Measurements from ENCODE around the gene TAF10. TPM values are rescaled to one million over a fixed set of nuclear protein-coding genes. Genes with fewer than 3 reads are reported as not detected.

TAF10 gene
- total RNA-seq, 2 experiments from 2014 or later: 154 to 164 TPM

- Histone ChIP-seq H3K27me3 (ENCODE audit: control insufficient read depth in 1 of 2, insufficient read depth in 2 of 2, low read length in 2 of 2) (no peaks in the 10 kb centered on the region), H3K4me1 (ENCODE audit: insufficient read depth, low read length) (peaks cover 77% of the 10 kb centered on the region), H3K36me3 (ENCODE audit: insufficient read depth, low read length) (peaks cover 38% of the 10 kb centered on the region), H3K9me3 (ENCODE audit: control insufficient read depth in 1 of 2, insufficient read depth in 1 of 2, low read length in 2 of 2) (no peaks in the 10 kb centered on the region), H3K4me3 (ENCODE audit: low read length) (no peak overlapping the region), H3K27ac (ENCODE audit: low read depth in 1 of 2, low read length in 2 of 2) (peak overlapping the region in 1 of 2 donors; percentile 16)
- Mint-ChIP-seq H3K27me3 (no peaks in the 10 kb centered on the region), H3K27ac (peak overlapping the region; percentile 58), H3K9me3 (no peaks in the 10 kb centered on the region), H3K4me3 (no peak overlapping the region), H3K36me3 (ENCODE audit: low read depth) (peaks cover 48% of the 10 kb centered on the region), H3K4me1 (ENCODE audit: low read depth) (peaks cover 30% of the 10 kb centered on the region)
- intact Hi-C loops (cut with DNase I, micrococcal nuclease): no loop called here
- ChIA-PET POLR2A (interaction anchor here (1.1 to 2.0 kb wide), 2 partner anchors 11 to 76 kb away, joined by 5 to 6 read pairs; partner anchors contain the start of genes MRPL17 and TPP1), CTCF (interaction anchor here (1.6 to 1.9 kb wide), 2 partner anchors 10 to 75 kb away, joined by 5 read pairs; partner anchors contain the start of gene MRPL17)
- no peak for TF ChIP-seq CTCF (IDR thresholded peaks at IDR 0.05)
- DNase-seq (peak in 1 of 14 experiments; percentile 8), ATAC-seq (ENCODE audit: poor library complexity) (no peak)
These were observed 4.0 kb downstream of the TAF10 start for GRCh38 chr11:6608011-6608410.

- Histone ChIP-seq H3K36me3 (ENCODE audit: insufficient read depth, low read length) (peaks cover 38% of the 10 kb centered on the region), H3K9me3 (ENCODE audit: control insufficient read depth in 1 of 2, insufficient read depth in 1 of 2, low read length in 2 of 2) (no peaks in the 10 kb centered on the region), H3K27ac (ENCODE audit: low read depth in 1 of 2, low read length in 2 of 2) (peak overlapping the region; percentile 8 to 56), H3K27me3 (ENCODE audit: control insufficient read depth in 1 of 2, insufficient read depth in 2 of 2, low read length in 2 of 2) (no peaks in the 10 kb centered on the region), H3K4me1 (ENCODE audit: insufficient read depth, low read length) (peaks cover 77% of the 10 kb centered on the region), H3K4me3 (ENCODE audit: low read length) (no peak overlapping the region)
- intact Hi-C loops (cut with DNase I, micrococcal nuclease): no loop called here
- no peak for ATAC-seq (ENCODE audit: poor library complexity)
- DNase-seq: no peak
- Mint-ChIP-seq H3K4me1 (ENCODE audit: low read depth) (peaks cover 30% of the 10 kb centered on the region), H3K36me3 (ENCODE audit: low read depth) (peaks cover 48% of the 10 kb centered on the region), H3K27me3 (no peaks in the 10 kb centered on the region), H3K27ac (peak overlapping the region; percentile 58), H3K9me3 (no peaks in the 10 kb centered on the region), H3K4me3 (peak overlapping the region; percentile 69)
- CTCF ChIA-PET: interaction anchor here (1.0 to 1.9 kb wide), 2 partner anchors 11 to 99 kb away, joined by 3 to 5 read pairs; no protein-coding TSS in a partner anchor
- POLR2A ChIA-PET: interaction anchor here (0.8 to 1.4 kb wide), 3 partner anchors 11 to 76 kb away, joined by 3 to 6 read pairs (median 6); partner anchors contain the start of genes MRPL17 and TPP1
- TF ChIP-seq CTCF (IDR thresholded peaks at IDR 0.05): no peak
These were observed 4.7 kb downstream of the TAF10 start for GRCh38 chr11:6607190-6607795.

- H3K36me3 Mint-ChIP-seq (ENCODE audit: low read depth): peaks cover 52% of the 10 kb centered on the region
- H3K27ac Mint-ChIP-seq: peak overlapping the region; percentile 58
- TF ChIP-seq CTCF (IDR thresholded peaks at IDR 0.05): no peak
- DNase-seq: peak in 10 of 14 experiments; percentile 21 to 77 (median 44)
- ChIA-PET CTCF (interaction anchor here (1.0 to 1.9 kb wide), 2 partner anchors 11 to 99 kb away, joined by 3 to 5 read pairs; no protein-coding TSS in a partner anchor), POLR2A (interaction anchor here (0.8 to 1.4 kb wide), 3 partner anchors 12 to 76 kb away, joined by 3 to 6 read pairs (median 6); partner anchors contain the start of genes MRPL17 and TPP1)
- no peaks in the 10 kb centered on the region for H3K9me3 ChIP-seq (ENCODE audit: control insufficient read depth in 1 of 2, insufficient read depth in 1 of 2, low read length in 2 of 2)
- peaks cover 38% of the 10 kb centered on the region for H3K36me3 ChIP-seq (ENCODE audit: insufficient read depth, low read length)
- intact Hi-C loops (cut with DNase I, micrococcal nuclease): no loop called here
- peak overlapping the region; percentile 51 to 56 for H3K27ac ChIP-seq (ENCODE audit: low read depth in 1 of 2, low read length in 2 of 2)
- H3K4me3 Mint-ChIP-seq: peak overlapping the region; percentile 47
- no peak for ATAC-seq (ENCODE audit: poor library complexity)
- no peaks in the 10 kb centered on the region for H3K27me3 ChIP-seq (ENCODE audit: control insufficient read depth in 1 of 2, insufficient read depth in 2 of 2, low read length in 2 of 2)
- peaks cover 30% of the 10 kb centered on the region for H3K4me1 Mint-ChIP-seq (ENCODE audit: low read depth)
- no peaks in the 10 kb centered on the region for H3K9me3 Mint-ChIP-seq
- H3K4me1 ChIP-seq (ENCODE audit: insufficient read depth, low read length): peaks cover 82% of the 10 kb centered on the region
- no peaks in the 10 kb centered on the region for H3K27me3 Mint-ChIP-seq
- no peak overlapping the region for H3K4me3 ChIP-seq (ENCODE audit: low read length)
These were observed 5.4 kb downstream of the TAF10 start for GRCh38 chr11:6606471-6607189.

Measured in CD4-positive, alpha-beta T cell (primary cell).